Peyer's patch (tissue), 4 donors: ENCODE measurements around the gene APLP1. TPM values are rescaled to one million over a fixed set of nuclear protein-coding genes. Genes with fewer than 3 reads are reported as not detected.

ENCODE experiments used
- DNase-seq, 3 donors: peaks; one replicate each; pipeline ENCODE4 v3.0.0-alpha.2; 2017 to 2019
- H3K27ac ChIP-seq, 4 donors: fragments of 200-600 bp; sonication (generic); one replicate each; pipeline ENCODE4 v1.5.1; 2016 to 2019
- H3K27me3 ChIP-seq, 2 donors: fragments of 200-600 bp; sonication (generic); one replicate each; pipeline ENCODE4 v1.5.1; 2019
- H3K36me3 ChIP-seq, 3 donors: fragments of 200-600 bp; sonication (generic); one replicate each; pipeline ENCODE4 v1.5.1; 2016 to 2019
- H3K4me1 ChIP-seq, 4 donors: fragments of 200-600 bp; sonication (generic); one replicate each; pipeline ENCODE4 v1.5.1; 2016 to 2019
- H3K4me3 ChIP-seq, 4 donors: fragments of 200-600 bp; sonication (generic); 1 replicate in 3 of 4; 2 replicates in 1 of 4; pipeline ENCODE4 v1.5.1; 2016 to 2019; ENCODE audit warnings: mild to moderate bottlenecking in 1 of 4
- H3K9me3 ChIP-seq, 4 donors: fragments of 200-600 bp; sonication (generic); one replicate each; pipeline ENCODE4 v1.5.1; 2016 to 2019; ENCODE audit warnings: mild to moderate bottlenecking in 1 of 4
- CTCF ChIP-seq, 6 experiments: fragments of 450-650 bp in 4 of 6; fragments of 200-600 bp in 2 of 6; sonication (generic) in 1 of 6; IDR thresholded peaks; one replicate each; pipeline ENCODE4 v1.5.1; 2017 to 2019; ENCODE audit warnings: antibody characterized with exemption in 6 of 6, mild to moderate bottlenecking in 3 of 6, moderate library complexity in 1 of 6
- POLR2A ChIP-seq, 2 donors: fragments of 450-650 bp; IDR thresholded peaks; one replicate each; pipeline ENCODE4 v1.5.1; 2017; ENCODE audit warnings: antibody characterized with exemption in 2 of 2, mild to moderate bottlenecking in 2 of 2, moderate library complexity in 2 of 2
- total RNA-seq, 4 donors: library from RNA; depleted of rRNA; stranded (reverse); fragments of >200 nt; gene quantifications; one replicate each; pipeline ENCODE4 v1.1.0, GENCODE V29; 2016

APLP1 gene
- total RNA-seq, 4 donors from 2014 or later: 0.53 to 8.3 (median 1.7) TPM

DNA sequence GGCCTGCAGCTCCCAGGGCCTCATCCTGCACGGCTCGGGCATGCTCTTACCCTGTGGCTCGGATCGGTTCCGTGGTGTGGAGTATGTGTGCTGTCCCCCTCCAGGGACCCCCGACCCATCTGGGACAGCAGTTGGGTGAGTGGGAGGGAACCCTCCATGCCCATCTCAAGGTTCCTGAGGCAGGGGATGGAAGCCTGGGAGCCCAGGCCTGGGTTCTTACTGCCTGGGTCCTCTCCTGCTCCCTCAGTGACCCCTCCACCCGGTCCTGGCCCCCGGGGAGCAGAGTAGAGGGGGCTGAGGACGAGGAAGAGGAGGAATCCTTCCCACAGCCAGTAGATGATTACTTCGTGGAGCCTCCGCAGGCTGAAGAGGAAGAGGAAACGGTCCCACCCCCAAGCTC is 3.2 kb downstream of the APLP1 start:
- Histone ChIP-seq H3K27me3 (no peaks in the 10 kb centered on the region), H3K36me3 (no peaks in the 10 kb centered on the region)
- DNase-seq: no peak

GRCh38 chr19:35872180-35872579 is 3.8 kb downstream of the APLP1 start:
- no peaks in the 10 kb centered on the region for H3K27me3 ChIP-seq
- no peak for DNase-seq

More for the DNA sequence above, 3.2 kb downstream of the APLP1 start:
- Histone ChIP-seq H3K9me3 (no peaks in the 10 kb centered on the region), H3K27ac (no peak overlapping the region), H3K4me3 (no peak overlapping the region), H3K4me1 (peaks cover 0 to 20% (median 18%) of the 10 kb centered on the region in 4 donors)
- no peak for TF ChIP-seq CTCF (IDR thresholded peaks at IDR 0.05)
- TF ChIP-seq POLR2A (IDR thresholded peaks at IDR 0.05): no peak

DNA sequence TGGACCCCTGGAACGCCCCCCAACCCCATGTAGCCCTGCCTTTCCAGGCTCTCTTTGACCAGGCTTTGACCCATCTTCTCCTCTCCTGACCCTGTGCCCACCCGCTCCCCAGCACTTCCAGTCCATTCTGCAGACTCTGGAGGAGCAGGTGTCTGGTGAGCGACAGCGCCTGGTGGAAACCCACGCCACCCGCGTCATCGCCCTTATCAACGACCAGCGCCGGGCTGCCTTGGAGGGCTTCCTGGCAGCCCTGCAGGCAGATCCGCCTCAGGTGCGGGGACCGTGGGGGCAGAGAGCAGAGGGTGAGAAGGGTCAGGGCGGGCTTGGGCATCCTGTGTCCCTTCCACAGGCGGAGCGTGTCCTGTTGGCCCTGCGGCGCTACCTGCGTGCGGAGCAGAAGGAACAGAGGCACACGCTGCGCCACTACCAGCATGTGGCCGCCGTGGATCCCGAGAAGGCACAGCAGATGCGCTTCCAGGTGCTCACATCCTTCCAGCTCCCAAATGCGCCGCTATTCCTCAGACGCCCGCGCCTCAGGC is 6.1 kb downstream of the APLP1 start:
- DNase-seq: no peak
- Histone ChIP-seq H3K36me3 (no peaks in the 10 kb centered on the region), H3K4me1 (peaks cover 0 to 6% (median 5%) of the 10 kb centered on the region in 4 donors), H3K4me3 (no peak overlapping the region), H3K27me3 (no peaks in the 10 kb centered on the region), H3K27ac (no peak overlapping the region), H3K9me3 (no peaks in the 10 kb centered on the region)
- TF ChIP-seq POLR2A (IDR thresholded peaks at IDR 0.05) (no peak), CTCF (IDR thresholded peaks at IDR 0.05) (no peak)

More at GRCh38 chr19:35872180-35872579, 3.8 kb downstream of the APLP1 start:
- Histone ChIP-seq H3K4me1 (peaks cover 0 to 20% (median 18%) of the 10 kb centered on the region in 4 donors), H3K4me3 (no peak overlapping the region), H3K9me3 (no peaks in the 10 kb centered on the region), H3K36me3 (no peaks in the 10 kb centered on the region), H3K27ac (no peak overlapping the region)
- TF ChIP-seq POLR2A (IDR thresholded peaks at IDR 0.05) (no peak), CTCF (IDR thresholded peaks at IDR 0.05) (no peak)

DNA sequence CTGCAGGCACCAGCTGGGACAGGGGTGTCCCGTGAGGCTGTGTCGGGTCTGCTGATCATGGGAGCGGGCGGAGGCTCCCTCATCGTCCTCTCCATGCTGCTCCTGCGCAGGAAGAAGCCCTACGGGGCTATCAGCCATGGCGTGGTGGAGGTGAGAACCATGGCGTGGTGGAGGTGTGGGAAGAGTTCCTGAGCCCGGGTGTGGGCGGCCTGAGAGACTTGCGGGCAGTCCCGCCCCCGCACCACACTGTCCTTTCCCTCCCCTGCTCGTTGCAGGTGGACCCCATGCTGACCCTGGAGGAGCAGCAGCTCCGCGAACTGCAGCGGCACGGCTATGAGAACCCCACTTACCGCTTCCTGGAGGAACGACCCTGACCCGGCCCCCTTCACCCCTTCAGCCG is 10.7 kb downstream of the APLP1 start:
- Histone ChIP-seq H3K27me3 (no peaks in the 10 kb centered on the region), H3K4me1 (no peaks in the 10 kb centered on the region), H3K9me3 (no peaks in the 10 kb centered on the region), H3K27ac (no peak overlapping the region), H3K4me3 (no peak overlapping the region), H3K36me3 (no peaks in the 10 kb centered on the region)
- TF ChIP-seq POLR2A (IDR thresholded peaks at IDR 0.05): no peak
- TF ChIP-seq CTCF (IDR thresholded peaks at IDR 0.05): no peak
- no peak for DNase-seq

DNA sequence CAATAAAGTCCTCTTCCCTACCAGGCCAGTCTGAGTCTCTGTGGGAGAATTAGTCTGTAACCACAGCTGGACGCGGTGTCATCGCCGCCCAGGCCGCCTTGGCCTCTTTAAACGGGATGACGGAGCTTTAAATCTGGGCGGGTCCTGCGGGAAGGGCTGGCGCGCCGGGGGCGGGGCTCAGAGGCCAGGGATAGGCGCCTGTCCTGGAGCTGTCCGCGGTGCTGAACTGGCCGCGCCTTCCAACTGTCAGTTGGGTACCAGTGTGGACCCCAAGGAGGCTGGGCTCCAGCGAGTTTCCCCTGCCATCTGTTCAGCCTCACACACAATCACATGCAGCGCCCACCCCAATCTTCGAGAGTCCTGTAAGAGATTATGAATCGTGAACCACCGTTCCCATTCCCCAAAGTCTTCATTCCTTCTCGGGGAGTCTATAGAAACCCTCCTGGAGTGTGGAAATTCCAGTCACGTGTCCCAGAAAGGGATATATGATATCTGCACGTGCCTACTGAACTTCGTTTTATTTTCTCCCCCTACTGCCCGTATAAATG is 11.5 kb downstream of the APLP1 start:
- peak; percentile 56 to 91 (median 88) for DNase-seq
- TF ChIP-seq POLR2A (IDR thresholded peaks at IDR 0.05) (no peak), CTCF (IDR thresholded peaks at IDR 0.05) (no peak)
- no peaks in the 10 kb centered on the region for H3K9me3 ChIP-seq

More for the DNA sequence above, 11.5 kb downstream of the APLP1 start:
- Histone ChIP-seq H3K4me1 (no peaks in the 10 kb centered on the region), H3K27me3 (no peaks in the 10 kb centered on the region), H3K36me3 (no peaks in the 10 kb centered on the region), H3K27ac (no peak overlapping the region), H3K4me3 (no peak overlapping the region)
